Smooth muscle cell of the umbilical artery (primary cell): Measurements from ENCODE around the gene PPIB. TPM values are rescaled to one million over a fixed set of nuclear protein-coding genes. Genes with fewer than 3 reads are reported as not detected.

Experiments used
- total RNA-seq: library from RNA; depleted of rRNA; stranded (reverse); fragments of >200 nt; gene quantifications from 2 replicates; pipeline ENCODE4 v1.2.3, GENCODE V29; 2014

The PPIB gene
- 1,167 and 1,999 TPM in 2 replicates for total RNA-seq

DNA sequence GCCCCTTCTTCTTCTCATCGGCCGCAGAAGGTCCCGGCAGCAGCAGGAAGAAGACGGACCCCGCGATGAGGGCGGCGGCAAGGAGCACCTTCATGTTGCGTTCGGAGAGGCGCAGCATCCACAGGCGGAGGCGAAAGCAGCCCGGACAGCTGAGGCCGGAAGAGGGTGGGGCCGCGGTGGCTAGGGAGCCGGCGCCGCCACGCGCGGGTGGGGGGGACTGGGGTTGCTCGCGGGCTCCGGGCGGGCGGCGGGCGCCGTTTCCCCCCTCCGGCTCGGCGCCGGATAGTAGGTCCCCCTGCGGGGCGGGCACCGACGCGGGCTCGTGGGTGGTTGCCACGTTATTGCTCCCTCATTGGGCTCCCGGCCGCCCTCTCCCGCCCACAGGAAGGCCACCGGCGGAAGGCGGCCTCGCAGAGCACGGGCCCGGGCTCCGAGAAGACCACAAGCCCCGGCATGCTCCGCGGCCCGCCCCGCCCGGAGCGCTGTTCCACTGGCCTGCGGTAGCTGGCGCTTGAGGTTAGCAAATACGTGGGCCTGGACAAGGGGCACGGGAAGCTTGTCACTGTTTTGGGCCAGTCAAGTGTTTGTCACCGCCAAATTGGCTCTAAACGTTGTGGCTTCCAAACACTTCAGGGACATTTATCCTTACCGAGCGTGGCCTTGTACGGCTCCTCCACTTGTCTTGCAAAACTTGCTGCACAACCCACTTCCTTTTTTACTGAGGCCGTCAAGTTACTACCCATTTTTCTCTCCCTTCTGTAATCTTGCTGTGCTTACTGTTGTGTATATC is at the start of gene PPIB:
PPIB (minus strand) TSS at position 154 of the 790 bp plus-strand sequence; CDS start at position 118, 36 bp downstream.

DNA sequence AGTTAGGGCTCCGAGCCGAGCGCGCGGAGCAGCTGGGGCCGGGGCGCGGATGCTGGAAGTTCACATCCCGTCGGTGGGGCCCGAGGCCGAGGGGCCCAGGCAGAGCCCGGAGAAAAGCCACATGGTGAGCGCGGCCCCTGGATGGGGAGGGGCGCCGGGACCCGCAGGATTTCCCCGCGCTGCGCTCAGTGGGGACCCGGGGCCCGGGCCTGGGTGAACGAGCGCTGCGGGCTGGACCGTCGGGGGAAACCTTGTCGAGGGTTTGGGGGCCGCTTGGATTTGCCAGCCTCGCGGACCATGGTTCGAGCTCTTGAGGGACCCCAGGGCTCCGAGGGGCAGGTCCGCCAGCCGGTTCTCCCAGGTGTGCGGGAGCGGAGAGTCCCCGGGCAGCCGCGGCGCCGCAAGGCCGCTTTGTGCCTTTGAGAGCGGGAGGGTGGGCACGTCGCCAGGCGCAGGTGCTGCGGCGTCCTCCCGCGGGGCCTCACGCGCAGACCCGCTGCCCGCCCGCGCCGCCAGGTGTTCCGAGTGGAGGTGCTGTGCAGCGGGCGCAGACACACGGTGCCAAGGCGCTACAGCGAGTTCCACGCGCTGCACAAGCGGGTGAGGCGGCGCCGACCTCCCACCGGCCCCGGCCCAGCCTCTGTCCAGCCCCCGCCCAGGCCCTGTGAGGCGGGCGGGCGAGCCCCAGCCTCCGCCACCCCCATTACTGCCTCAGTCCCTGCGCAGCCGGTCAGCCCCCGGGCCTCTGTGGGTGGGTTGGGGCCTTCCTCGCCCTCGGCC is 10.9 kb downstream of the PPIB start, which contains the start of gene SNX22:
SNX22 (plus strand) TSS at position 5 of the 780 bp plus-strand sequence; CDS start at position 50, 45 bp downstream.

Other genes with a start within 250 kb of the PPIB start
- gene DAPK2, start 116.5 kb downstream of the PPIB start, total RNA-seq, result 0.51 TPM in 1 of 2 replicates, not detected in the other
- 37.9 and 58.2 TPM in 2 replicates for gene CIAO2A, start 69.2 kb downstream of the PPIB start, total RNA-seq
- gene SNX1, start 67.0 kb downstream of the PPIB start, total RNA-seq, result 42.2 and 46.5 TPM in 2 replicates
- gene SNX22, start 11.3 kb downstream of the PPIB start, total RNA-seq, result 0.28 and 0.30 TPM in 2 replicates
- 24.9 and 41.6 TPM in 2 replicates for gene CSNK1G1, start 193.2 kb upstream of the PPIB start, total RNA-seq
- gene PCLAF, start 218.4 kb upstream of the PPIB start, total RNA-seq, result 3.6 and 12.8 TPM in 2 replicates
- gene TRIP4, start 224.8 kb upstream of the PPIB start, total RNA-seq, result 11.0 and 14.6 TPM in 2 replicates